Measurements from ENCODE around the gene RABGAP1L. TPM values are rescaled to one million over a fixed set of nuclear protein-coding genes. Genes with fewer than 3 reads are reported as not detected.

The RABGAP1L gene
- 10 to 100 TPM; 46.1 to 74.7 (median 59.2) TPM for total RNA-seq
- long read RNA-seq, donor 1, partial matches to known transcripts: 2 of 7 reads
- long read RNA-seq, donor 1, other reads (novel, unspliced or antisense): 4 of 7 reads
- long read RNA-seq, donor 2, full-length matches to known transcripts: 6 of 13 reads
- long read RNA-seq, donor 2, partial matches to known transcripts: 2 of 13 reads
- long read RNA-seq, donor 2, other reads (novel, unspliced or antisense): 5 of 13 reads

- peaks cover 8% of the 10 kb centered on the region for H3K4me1 ChIP-seq (ENCODE audit: low read depth)
- no peaks in the 10 kb centered on the region for H3K9me3 ChIP-seq
- H3K36me3 ChIP-seq (ENCODE audit: low read depth): no peaks in the 10 kb centered on the region
- TF ChIP-seq, protein P1, sequence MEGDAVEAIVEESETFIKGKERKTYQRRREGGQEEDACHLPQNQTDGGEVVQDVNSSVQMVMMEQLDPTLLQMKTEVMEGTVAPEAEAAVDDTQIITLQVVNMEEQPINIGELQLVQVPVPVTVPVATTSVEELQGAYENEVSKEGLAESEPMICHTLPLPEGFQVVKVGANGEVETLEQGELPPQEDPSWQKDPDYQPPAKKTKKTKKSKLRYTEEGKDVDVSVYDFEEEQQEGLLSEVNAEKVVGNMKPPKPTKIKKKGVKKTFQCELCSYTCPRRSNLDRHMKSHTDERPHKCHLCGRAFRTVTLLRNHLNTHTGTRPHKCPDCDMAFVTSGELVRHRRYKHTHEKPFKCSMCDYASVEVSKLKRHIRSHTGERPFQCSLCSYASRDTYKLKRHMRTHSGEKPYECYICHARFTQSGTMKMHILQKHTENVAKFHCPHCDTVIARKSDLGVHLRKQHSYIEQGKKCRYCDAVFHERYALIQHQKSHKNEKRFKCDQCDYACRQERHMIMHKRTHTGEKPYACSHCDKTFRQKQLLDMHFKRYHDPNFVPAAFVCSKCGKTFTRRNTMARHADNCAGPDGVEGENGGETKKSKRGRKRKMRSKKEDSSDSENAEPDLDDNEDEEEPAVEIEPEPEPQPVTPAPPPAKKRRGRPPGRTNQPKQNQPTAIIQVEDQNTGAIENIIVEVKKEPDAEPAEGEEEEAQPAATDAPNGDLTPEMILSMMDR (IDR thresholded peaks at IDR 0.05): no peak
- intact Hi-C loops (cut with DNase I, micrococcal nuclease): no loop called here
- DNase-seq (peak; percentile 94 to 97 (median 97)), ATAC-seq (peak; percentile 97)
- peak within 1 kb of the TSS; percentile 77 for H3K4me3 ChIP-seq
Measured at GRCh38 chr1:174159252-174160108, at the start of gene RABGAP1L. Gene RABGAP1L, plus strand, starts transcription at chr1:174159520.

- Histone ChIP-seq H3K9me3 (no peaks in the 10 kb centered on the region), H3K4me1 (ENCODE audit: low read depth) (no peaks in the 10 kb centered on the region), H3K36me3 (ENCODE audit: low read depth) (no peaks in the 10 kb centered on the region), H3K4me3 (no peak overlapping the region)
- TF ChIP-seq, protein P1 (IDR thresholded peaks at IDR 0.05): no peak
- ATAC-seq (no peak), DNase-seq (no peak)
- intact Hi-C loops (cut with DNase I, micrococcal nuclease): no loop called here
Measured at GRCh38 chr1:174110053-174110452, 49.3 kb upstream of the RABGAP1L start.

- ATAC-seq: no peak
- no peaks in the 10 kb centered on the region for H3K36me3 ChIP-seq (ENCODE audit: low read depth)
- DNase-seq: no peak
- intact Hi-C loops (cut with DNase I, micrococcal nuclease): no loop called here
- no peaks in the 10 kb centered on the region for H3K9me3 ChIP-seq
- H3K4me3 ChIP-seq: no peak overlapping the region
- no peaks in the 10 kb centered on the region for H3K4me1 ChIP-seq (ENCODE audit: low read depth)
- TF ChIP-seq, protein P1 (IDR thresholded peaks at IDR 0.05): no peak
Measured at GRCh38 chr1:174112489-174113162, 46.7 kb upstream of the RABGAP1L start.

DNA sequence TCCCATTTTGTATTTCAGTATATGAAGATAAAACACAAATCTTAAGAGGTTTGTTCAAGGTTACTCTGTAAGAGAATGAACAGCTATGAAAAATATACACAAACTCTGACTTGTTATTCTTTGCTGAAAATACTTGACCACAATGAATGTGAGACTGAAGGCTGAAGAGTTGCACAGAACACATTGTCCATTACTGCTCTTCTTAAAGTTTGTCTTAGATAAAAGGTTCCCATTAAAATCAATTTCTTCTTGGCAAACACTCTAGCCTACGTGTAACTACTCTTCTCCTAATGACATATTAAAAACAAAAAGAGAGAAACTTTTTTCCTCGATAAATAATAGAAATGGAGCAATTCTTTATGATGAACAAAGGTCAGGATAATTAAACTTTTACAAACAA lies 45.2 kb upstream of the RABGAP1L start:
- no peaks in the 10 kb centered on the region for H3K4me1 ChIP-seq (ENCODE audit: low read depth)
- H3K9me3 ChIP-seq: no peaks in the 10 kb centered on the region
- no peaks in the 10 kb centered on the region for H3K36me3 ChIP-seq (ENCODE audit: low read depth)
- TF ChIP-seq, protein P1 (IDR thresholded peaks at IDR 0.05): no peak
- DNase-seq (no peak), ATAC-seq (no peak)
- H3K4me3 ChIP-seq: no peak overlapping the region
- intact Hi-C loops (cut with DNase I, micrococcal nuclease): no loop called here

GRCh38 chr1:174114788-174115448 lies 44.4 kb upstream of the RABGAP1L start:
- Histone ChIP-seq H3K9me3 (no peaks in the 10 kb centered on the region), H3K4me3 (no peak overlapping the region), H3K4me1 (ENCODE audit: low read depth) (no peaks in the 10 kb centered on the region), H3K36me3 (ENCODE audit: low read depth) (no peaks in the 10 kb centered on the region)
- peak; percentile 96 for ATAC-seq
- intact Hi-C loops (cut with DNase I, micrococcal nuclease): no loop called here
- TF ChIP-seq, protein P1 (IDR thresholded peaks at IDR 0.05): peak; percentile 53
- DNase-seq: peak in 1 of 3 donors; percentile 68

All from mucosa of descending colon (tissue), 3 donors.